HG02642 (cell line): ENCODE data around the gene SERPING1.

ENCODE experiments used
- ATAC-seq: cut with Tn5 transposase; IDR thresholded peaks from one replicate; pipeline ENCODE4 v1.9.1; 2021; ENCODE audit warnings: mild to moderate bottlenecking; ENCODE audit not compliant: unreplicated experiment, poor library complexity

SERPING1 gene

GRCh38 chr11:57597461-57597915 is at the start of gene SERPING1:
SERPING1 (plus strand) TSS chr11:57597685; CDS start chr11:57598271, 586 bp downstream.
- no peak for ATAC-seq

- peak; percentile 83 for ATAC-seq
These were observed 49.6 kb upstream of the SERPING1 start for GRCh38 chr11:57547854-57548377.

DNA sequence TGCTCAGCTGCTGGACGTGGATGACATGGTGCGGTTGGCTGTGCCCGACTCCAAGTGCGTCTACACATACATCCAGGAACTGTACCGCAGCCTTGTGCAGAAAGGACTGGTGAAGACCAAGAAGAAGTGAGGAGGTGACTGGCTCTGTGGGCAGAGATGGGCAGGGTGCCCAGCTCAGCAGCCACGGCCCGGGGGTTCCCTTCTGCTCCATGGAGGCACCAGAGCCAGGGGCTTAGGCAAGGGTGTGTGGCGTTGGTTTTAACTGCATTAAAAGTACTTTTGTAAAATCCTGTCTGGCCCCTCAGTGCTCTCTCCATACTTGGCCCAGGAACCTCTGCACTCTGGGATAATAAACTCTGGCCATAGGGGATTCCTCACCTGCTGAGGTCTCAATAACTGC is 47.5 kb upstream of the SERPING1 start:
- no peak for ATAC-seq

DNA sequence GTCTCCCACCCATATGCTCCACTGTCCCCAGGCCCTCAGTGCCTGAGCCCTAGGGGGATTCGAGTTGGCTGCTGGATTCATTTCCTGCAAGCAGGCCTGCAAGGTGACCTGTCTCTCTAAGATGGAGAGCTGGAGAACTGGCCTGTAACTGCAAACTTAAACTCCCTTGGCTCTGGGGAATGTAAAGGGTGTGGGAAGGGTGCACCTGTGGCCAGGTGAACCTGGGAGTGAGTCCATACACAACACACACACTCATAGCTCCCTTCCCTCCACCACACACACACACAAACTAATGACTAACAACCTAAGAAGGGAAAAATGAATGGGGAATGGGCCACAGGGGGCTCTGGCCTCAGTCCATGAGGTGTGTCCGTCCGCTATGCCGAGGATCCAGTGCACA is 45.5 kb upstream of the SERPING1 start:
- no peak for ATAC-seq

- no peak for ATAC-seq
These were observed 45.0 kb upstream of the SERPING1 start for GRCh38 chr11:57552479-57552878.

GRCh38 chr11:57555393-57555792 is 42.1 kb upstream of the SERPING1 start:
- no peak for ATAC-seq

- ATAC-seq: no peak
These were observed 41.4 kb upstream of the SERPING1 start for GRCh38 chr11:57556041-57556440.

GRCh38 chr11:57560146-57560545 is 37.3 kb upstream of the SERPING1 start:
- no peak for ATAC-seq

DNA sequence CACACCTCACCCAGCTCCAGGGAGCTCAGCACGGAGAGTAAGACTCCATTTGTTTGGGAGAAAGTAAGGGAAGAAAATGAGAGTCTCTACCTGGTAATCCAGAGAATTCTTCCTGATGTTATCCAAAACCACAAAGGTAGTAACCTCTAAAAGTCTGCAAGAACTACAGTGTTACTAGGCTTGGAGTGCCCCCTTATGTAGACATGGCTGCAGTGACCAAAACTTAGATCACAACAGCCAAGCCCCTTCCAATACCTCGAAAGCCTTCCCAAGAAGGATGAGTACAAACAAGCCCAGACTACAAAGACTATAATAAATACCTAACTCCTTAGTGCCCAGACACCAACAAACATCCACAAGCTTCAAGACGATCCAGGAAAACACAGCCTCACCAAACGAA is 34.9 kb upstream of the SERPING1 start:
- ATAC-seq: no peak

DNA sequence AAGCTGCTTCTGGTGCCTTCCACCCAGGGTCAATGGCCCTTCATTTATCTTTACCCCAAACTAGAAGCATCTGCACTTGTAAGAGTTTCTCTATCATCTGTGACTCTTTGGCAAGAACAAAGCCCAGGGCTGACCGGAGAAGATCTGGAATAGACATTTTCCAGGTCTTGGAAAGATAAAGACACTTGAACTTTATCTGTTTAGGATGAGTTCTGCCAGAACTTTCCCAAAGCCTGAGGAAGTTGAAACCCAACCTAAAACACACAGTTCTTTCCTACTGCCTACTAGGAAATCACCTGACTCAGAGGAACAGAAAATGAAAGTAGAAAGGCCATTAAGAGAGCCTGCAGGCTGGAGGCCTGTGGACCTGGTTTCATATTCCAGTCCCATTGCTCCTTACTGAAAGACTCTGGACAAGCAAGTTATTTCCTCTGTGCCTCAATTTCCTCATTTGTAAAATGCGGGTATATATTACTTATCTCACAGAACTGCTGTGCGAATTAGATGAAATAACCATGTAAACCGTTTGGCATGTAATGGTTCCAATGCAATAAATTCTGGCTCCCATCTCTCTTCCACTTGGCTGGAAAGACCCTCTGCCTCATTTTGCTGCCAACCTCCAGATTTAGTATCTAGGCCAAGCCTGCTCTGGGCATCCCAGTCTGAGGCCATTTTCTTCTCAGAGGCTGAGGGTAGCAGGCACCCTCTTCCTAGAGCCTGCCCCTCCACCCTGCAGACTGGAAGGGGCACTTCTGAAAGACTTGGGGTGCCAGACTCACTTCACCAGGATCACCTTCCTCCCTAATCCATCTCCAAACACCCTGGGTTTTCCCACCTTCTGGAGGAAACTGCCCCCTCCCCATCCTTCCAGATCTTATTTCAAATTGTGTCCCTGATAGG is 31.2 kb upstream of the SERPING1 start:
- ATAC-seq: peak; percentile 63

DNA sequence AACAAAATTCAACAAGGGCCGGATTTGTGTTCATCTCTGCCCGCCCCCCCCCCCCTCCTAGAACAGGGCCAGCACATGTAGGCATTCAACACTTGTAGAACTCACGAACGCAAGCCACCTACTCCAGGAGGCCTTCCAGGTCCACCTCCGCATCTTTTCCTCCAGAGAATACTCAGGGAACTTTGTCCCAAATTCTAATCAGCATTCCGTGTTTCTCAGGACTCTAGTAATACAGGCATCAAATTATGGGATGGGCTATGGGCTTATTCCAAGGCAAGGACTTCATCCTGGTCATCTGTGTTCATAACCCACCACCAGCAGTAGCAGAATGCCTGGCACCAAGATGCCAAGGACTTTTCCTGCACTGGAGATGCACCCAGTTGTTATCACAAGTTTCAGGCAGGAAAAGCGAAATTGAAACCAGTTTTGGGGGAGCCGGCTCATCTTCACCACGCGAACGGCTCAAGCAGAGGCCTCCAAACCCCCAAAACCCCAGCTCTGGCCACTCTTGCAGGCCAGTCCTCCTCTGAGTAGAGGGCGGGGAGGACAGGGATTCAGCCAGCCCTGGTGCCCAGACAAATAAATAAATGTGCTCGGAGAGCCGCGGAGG is 30.5 kb upstream of the SERPING1 start:
- peak; percentile 3 for ATAC-seq

- peak; percentile 77 for ATAC-seq
These were observed 29.8 kb upstream of the SERPING1 start, which contains the start of gene UBE2L6 for GRCh38 chr11:57567515-57568329. UBE2L6 (minus strand) TSS chr11:57567672; CDS start chr11:57567611, 61 bp downstream.

DNA sequence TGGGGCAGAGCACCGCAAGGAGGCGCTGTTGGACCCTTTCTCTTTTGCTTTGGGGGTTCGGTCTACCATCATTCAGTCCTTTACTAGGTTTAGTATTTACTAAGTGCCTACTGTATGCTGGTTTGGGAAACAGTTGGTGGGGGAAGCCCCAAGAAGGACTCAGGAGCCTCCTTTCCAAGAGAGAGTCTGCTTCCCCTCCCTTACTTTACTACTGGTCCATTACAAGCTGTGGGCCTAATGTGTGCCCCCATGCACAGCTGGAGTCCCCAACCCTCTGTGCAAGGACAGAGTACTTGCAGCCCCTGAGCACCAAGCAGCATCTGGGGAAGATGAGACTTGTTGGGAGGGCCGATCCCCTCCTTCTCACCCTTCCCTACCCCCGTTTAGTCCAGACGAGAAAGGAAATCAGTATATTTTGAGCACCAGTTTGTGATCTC is 29.1 kb upstream of the SERPING1 start:
- ATAC-seq: no peak

- no peak for ATAC-seq
These were observed 25.9 kb upstream of the SERPING1 start for GRCh38 chr11:57571606-57572005.

GRCh38 chr11:57574061-57574460 is 23.4 kb upstream of the SERPING1 start:
- ATAC-seq: no peak

GRCh38 chr11:57584341-57584740 is 13.1 kb upstream of the SERPING1 start:
- no peak for ATAC-seq

GRCh38 chr11:57585301-57585700 is 12.2 kb upstream of the SERPING1 start:
- no peak for ATAC-seq

- no peak for ATAC-seq
These were observed 10.7 kb upstream of the SERPING1 start for GRCh38 chr11:57586711-57587245.

DNA sequence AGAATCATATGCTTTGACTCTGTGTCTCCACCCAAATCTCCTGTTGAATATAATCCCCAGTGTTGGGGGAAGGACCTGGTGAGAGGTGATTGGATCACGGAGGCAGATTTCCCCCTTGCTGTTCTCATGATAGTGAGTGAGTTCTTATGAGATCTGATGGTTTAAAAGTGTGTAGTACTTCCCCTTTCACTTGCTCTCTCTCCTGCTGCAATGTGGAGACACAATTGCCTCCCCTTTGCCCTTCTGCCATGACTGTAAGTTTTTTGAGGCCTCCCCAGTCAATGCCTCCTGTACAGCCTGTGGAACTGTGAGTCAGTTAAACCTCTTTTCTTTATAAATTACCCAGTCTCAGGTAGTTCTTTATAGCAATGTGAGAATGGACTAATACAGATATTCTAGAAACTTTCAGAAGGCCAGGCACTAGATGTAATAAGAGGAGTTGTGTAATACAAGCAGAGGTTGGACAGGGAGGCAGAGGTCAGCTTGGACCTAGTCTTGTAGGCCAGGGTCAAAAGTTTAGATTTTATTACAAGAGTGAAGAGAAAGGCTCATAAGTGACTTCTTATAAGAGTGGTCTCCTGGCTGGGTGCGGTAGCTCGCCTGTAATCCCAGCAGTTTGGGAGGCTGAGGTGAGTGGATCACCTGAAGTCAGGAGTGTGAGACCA is 9.3 kb upstream of the SERPING1 start:
- ATAC-seq: no peak
